K562 (cell line): Measurements from ENCODE around the gene INPP5E.

Experiments used
- E4F1 ChIP-seq: fragments of 250-450 bp; sonication (Bioruptor Pico); IDR thresholded peaks from 2 replicates; pipeline ENCODE4 v1.5.0; 2021; ENCODE audit warnings: mild to moderate bottlenecking, borderline replicate concordance
- REST ChIP-seq, 2 experiments: fragments of 450-650 bp; formaldehyde crosslinking in 1 of 2; IDR thresholded peaks; 2 replicates each; pipeline versions ENCODE4 v1.4.0 to v1.6.1; 2014 to 2020; ENCODE audit warnings: mild to moderate bottlenecking in 2 of 2, borderline replicate concordance in 1 of 2, low read depth in 1 of 2
- ZNF561 ChIP-seq: fragments of 450-650 bp; formaldehyde crosslinking; conservative IDR thresholded peaks from 2 replicates; pipeline ENCODE4 v1.4.0; 2020; ENCODE audit warnings: mild to moderate bottlenecking, moderate library complexity

GRCh38 chr9:136437430-136437829 lies 2.2 kb downstream of the INPP5E start:
- no peak for TF ChIP-seq ZNF561
- no peak for TF ChIP-seq REST (IDR thresholded peaks at IDR 0.05; ENCODE audit: borderline replicate concordance)
- TF ChIP-seq REST (CRISPR knock-in tag; IDR thresholded peaks at IDR 0.05; ENCODE audit: low read depth), result no peak
- TF ChIP-seq E4F1 (CRISPR knock-in tag), result no peak
